ENCODE results near the gene WFIKKN1.

WFIKKN1 gene

GRCh38 chr16:675884-676564 is 45.2 kb downstream of the WFIKKN1 start:
- DNase-seq, result no peak

GRCh38 chr16:676565-676902 is 45.7 kb downstream of the WFIKKN1 start:
- no peak for DNase-seq

GRCh38 chr16:676913-677312 is 46.1 kb downstream of the WFIKKN1 start:
- peak; percentile 37 for DNase-seq

GRCh38 chr16:677316-678190 is 46.8 kb downstream of the WFIKKN1 start:
- DNase-seq, result no peak

- no peak for DNase-seq
These were observed 47.5 kb downstream of the WFIKKN1 start for GRCh38 chr16:678209-678857.

- DNase-seq, result peak; percentile 18
These were observed 48.4 kb downstream of the WFIKKN1 start for GRCh38 chr16:678858-679813.

- DNase-seq, result peak; percentile 79
These were observed 49.2 kb downstream of the WFIKKN1 start, which contains the start of gene STUB1 for GRCh38 chr16:679814-680624. Gene STUB1 (plus strand): TSS chr16:680410. CDS start chr16:680526, 116 bp downstream.

GRCh38 chr16:680625-680945 is 49.8 kb downstream of the WFIKKN1 start:
- DNase-seq, result no peak

GRCh38 chr16:680967-681745 is 50.4 kb downstream of the WFIKKN1 start:
- no peak for DNase-seq

- no peak for DNase-seq
These were observed 51.1 kb downstream of the WFIKKN1 start for GRCh38 chr16:681746-682427.

- no peak for DNase-seq
These were observed 52.0 kb downstream of the WFIKKN1 start for GRCh38 chr16:682493-683395.

- no peak for DNase-seq
These were observed 52.7 kb downstream of the WFIKKN1 start for GRCh38 chr16:683396-684070.
